Measurements from ENCODE around the gene BUB1B.

The BUB1B gene

DNA sequence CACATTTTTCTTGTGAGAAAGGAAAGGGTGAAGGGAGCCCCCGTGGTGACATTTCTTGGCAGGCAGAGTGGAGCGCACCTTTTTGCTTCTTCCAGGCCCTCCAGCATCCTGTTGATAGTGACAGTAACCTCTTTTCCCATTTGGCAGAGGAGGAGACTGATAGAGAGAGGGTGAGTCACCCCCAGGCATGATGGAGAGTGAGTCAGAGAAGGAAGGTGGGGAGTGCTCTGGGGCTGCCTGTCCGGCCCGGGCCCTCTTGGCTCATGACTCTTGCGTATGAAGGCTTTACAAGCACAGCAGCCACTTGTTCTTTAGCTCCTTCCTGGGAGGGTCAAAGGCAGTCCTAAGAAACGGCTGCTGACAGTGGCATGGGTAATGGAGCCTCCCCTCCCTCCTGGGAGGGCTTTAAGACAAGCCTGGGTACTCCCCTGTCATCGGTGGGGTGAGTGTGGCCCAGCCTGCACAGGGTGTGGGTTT lies 106.0 kb downstream of the BUB1B start:
- H3K27ac ChIP-seq, result no peak overlapping the region
- TF ChIP-seq, protein P1, sequence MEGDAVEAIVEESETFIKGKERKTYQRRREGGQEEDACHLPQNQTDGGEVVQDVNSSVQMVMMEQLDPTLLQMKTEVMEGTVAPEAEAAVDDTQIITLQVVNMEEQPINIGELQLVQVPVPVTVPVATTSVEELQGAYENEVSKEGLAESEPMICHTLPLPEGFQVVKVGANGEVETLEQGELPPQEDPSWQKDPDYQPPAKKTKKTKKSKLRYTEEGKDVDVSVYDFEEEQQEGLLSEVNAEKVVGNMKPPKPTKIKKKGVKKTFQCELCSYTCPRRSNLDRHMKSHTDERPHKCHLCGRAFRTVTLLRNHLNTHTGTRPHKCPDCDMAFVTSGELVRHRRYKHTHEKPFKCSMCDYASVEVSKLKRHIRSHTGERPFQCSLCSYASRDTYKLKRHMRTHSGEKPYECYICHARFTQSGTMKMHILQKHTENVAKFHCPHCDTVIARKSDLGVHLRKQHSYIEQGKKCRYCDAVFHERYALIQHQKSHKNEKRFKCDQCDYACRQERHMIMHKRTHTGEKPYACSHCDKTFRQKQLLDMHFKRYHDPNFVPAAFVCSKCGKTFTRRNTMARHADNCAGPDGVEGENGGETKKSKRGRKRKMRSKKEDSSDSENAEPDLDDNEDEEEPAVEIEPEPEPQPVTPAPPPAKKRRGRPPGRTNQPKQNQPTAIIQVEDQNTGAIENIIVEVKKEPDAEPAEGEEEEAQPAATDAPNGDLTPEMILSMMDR (conservative IDR thresholded peaks at IDR 0.05), result no peak
- TF ChIP-seq ZFX (IDR thresholded peaks at IDR 0.05), result no peak

DNA sequence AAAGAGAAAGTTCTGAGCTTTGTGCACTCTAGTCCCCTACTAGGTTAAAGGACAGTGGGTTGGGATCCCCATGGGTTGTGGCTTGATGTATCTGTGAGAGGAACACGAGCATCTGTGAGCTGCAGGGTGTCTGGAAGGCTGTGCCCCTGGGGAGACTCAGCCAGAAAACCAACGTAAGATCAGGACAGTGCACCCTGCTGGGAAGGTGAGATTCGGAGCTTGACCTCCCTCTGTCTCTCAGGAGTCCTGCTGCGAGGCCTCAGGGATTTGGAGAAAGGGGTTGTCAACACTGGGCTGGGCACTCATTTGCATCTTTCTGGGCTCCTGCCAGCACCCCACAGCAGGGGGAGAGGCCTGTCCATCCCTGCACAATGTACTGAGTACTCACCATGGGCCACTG lies 106.8 kb downstream of the BUB1B start:
- no peak overlapping the region for H3K27ac ChIP-seq
- TF ChIP-seq, protein P1 (conservative IDR thresholded peaks at IDR 0.05), result no peak
- TF ChIP-seq ZFX (IDR thresholded peaks at IDR 0.05), result no peak

DNA sequence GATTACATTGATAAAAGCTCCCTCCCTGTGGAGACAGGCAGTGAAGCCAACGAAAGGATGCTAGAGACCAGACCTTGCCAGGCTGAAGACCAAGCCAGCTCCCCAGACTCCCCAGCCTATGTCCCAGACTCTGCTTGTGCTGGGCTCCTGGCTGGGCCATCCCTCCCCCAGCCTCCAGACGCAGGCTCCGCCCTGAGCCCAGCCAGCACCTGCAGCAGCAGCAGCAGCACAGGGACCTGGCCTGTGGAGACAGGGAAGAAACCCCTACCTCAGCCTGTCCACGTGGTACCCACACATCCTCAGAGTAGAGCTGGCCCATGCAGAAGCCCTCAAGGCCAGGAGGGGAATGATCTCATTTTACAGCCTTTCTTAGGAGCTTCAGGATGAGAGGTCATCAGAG lies 108.7 kb downstream of the BUB1B start:
- TF ChIP-seq, protein P1 (conservative IDR thresholded peaks at IDR 0.05), result no peak
- no peak for TF ChIP-seq ZFX (IDR thresholded peaks at IDR 0.05)
- no peak overlapping the region for H3K27ac ChIP-seq

DNA sequence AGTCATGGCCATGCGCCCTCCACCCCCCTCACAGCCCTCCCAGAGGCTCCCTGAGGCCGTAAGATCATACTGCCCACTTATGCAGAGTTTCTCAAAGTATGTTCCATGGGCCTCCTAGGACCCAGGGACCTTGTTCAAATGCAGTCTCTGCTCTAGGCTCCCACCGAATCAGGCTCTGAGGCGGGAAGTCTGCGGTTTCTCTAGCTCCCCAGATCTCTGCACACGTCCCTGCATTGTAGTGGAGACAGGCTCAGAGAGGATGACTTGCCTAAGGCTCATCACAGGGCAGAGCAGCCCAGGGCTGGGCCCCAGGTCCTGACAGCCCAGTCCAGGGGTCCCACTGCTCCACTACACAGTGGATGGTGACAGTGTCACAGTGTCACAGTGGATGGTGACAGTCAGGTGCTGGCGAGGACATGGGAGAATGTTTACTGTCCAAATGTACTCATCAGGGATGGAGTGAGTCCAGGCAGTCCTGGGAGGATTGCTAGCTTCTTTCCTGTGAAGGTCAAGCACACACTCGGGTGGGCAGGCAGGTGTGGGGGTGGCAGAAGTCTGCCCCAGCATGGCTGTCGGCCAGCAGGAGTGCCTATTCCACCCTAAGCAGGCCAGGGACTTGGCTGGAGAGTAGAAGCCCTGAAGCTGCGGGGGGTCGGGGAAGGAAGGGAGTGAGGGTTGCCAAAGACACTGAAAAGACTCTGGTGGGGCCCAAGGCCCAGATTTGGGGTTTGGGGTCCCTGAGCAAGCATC lies 109.6 kb downstream of the BUB1B start:
- TF ChIP-seq, protein P1 (conservative IDR thresholded peaks at IDR 0.05), result no peak
- TF ChIP-seq ZFX (IDR thresholded peaks at IDR 0.05), result no peak
- H3K27ac ChIP-seq, result no peak overlapping the region

Measured in C4-2B (cell line).